Activated naive CD8-positive, alpha-beta T cell treated with anti-CD3 and anti-CD28 coated beads, Interleukin-2, amount 10 ng/mL, durations not matched to agents 7 days and 5 days (primary cell): ENCODE results near the gene EPHA10. TPM values are rescaled to one million over a fixed set of nuclear protein-coding genes. Genes with fewer than 3 reads are reported as not detected.
"Not testable (repeated sequence)": the region's sequence is repeated elsewhere in the genome, so short reads cannot be mapped to it uniquely, and the experiment has no call there.

Experiments used
- ATAC-seq: fragments of 150-1000 bp; cut with Tn5 transposase; one replicate; pipeline ENCODE4 v1.10.0; 2021; ENCODE audit warnings: low read depth, moderate library complexity
- POLR2A ChIA-PET: fragments of 350-600 bp; sonication (Branson Sonifier 250); formaldehyde crosslinking; loops from one replicate; lab custom pipeline; 2021; ENCODE audit warnings: antibody characterized with exemption; lab: Charles Lee
- DNase-seq: peaks from one replicate; pipeline ENCODE4 v3.0.0; 2021
- H3K27ac Mint-ChIP-seq: one replicate; pipeline ENCODE4 v1.8.0; 2022; ENCODE audit warnings: mild to moderate bottlenecking, mixed read lengths
- H3K27me3 Mint-ChIP-seq: one replicate; pipeline ENCODE4 v1.8.0; 2022; ENCODE audit warnings: mild to moderate bottlenecking, moderate library complexity, mixed read lengths
- H3K36me3 Mint-ChIP-seq: one replicate; pipeline ENCODE4 v1.8.0; 2021; ENCODE audit warnings: mild to moderate bottlenecking, mixed read lengths
- H3K4me1 Mint-ChIP-seq: one replicate; pipeline ENCODE4 v1.8.0; 2021; ENCODE audit warnings: mixed read lengths
- H3K4me3 Mint-ChIP-seq: one replicate; pipeline ENCODE4 v1.8.0; 2022; ENCODE audit warnings: mild to moderate bottlenecking, moderate library complexity, mixed read lengths
- H3K9me3 Mint-ChIP-seq: one replicate; pipeline ENCODE4 v1.8.0; 2021; ENCODE audit warnings: mixed read lengths
- total RNA-seq, 2 experiments: library from RNA; stranded (reverse); gene quantifications; one replicate each; pipeline ENCODE4 v1.2.3, GENCODE V29; 2021

The EPHA10 gene
- total RNA-seq, 2 experiments from 2014 or later, result not detected

DNA sequence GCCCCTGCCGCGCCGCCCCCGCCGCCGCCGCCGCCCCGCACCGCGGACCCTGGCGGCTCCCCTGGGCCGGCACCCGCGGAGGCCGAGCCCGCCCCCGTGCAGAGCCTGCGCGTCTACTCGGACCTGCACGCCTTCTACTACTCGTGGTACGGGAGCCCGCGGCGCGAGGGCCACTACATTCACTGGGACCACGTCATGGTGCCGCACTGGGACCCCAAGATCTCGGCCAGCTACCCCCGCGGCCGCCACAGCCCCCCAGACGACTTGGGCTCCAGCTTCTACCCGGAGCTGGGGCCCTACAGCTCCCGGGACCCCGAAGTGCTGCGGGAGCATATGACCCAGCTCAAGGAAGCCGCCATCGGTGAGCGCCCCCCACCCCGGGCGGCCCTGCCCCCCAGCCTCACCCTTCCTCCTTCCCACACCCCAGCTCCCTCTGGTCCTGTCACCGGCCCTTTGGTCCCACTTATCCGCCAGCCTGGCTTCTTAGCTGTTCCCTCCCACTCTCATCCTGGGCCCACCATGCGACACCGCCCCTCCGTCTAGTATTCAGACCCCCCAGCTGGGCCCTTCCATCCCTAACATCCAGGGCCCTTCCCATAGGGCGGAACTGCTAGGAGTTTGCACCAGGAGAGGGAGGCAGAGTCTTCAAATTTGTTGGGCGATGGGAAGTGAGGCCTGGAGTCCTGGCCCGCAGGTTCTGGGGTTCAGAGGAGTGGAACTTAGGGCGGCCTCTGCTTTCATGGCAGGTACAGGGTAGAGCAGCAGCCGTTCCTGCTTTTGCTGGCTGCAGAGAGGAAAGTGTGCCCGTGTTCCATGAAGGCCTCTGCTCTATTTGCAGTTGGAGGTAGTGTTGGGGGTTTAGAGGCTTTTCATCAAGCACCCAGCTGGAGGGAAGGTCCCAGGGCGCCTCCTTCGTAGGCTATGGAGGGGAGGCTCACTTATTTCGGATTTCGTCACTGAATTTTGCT lies 29.7 kb upstream of the EPHA10 start:
- Mint-ChIP-seq H3K27ac (no peak overlapping the region), H3K4me1 (peaks cover 9% of the 10 kb centered on the region), H3K27me3 (peaks cover 26% of the 10 kb centered on the region), H3K9me3 (no peaks in the 10 kb centered on the region), H3K36me3 (no peaks in the 10 kb centered on the region), H3K4me3 (peak overlapping the region; percentile 60)
- DNase-seq, result no peak
- ATAC-seq, result peak; percentile 23
- POLR2A ChIA-PET, result interaction anchor here (0.6 kb wide), 1 partner anchor 93 kb away, joined by 6 read pairs; no protein-coding TSS in a partner anchor

DNA sequence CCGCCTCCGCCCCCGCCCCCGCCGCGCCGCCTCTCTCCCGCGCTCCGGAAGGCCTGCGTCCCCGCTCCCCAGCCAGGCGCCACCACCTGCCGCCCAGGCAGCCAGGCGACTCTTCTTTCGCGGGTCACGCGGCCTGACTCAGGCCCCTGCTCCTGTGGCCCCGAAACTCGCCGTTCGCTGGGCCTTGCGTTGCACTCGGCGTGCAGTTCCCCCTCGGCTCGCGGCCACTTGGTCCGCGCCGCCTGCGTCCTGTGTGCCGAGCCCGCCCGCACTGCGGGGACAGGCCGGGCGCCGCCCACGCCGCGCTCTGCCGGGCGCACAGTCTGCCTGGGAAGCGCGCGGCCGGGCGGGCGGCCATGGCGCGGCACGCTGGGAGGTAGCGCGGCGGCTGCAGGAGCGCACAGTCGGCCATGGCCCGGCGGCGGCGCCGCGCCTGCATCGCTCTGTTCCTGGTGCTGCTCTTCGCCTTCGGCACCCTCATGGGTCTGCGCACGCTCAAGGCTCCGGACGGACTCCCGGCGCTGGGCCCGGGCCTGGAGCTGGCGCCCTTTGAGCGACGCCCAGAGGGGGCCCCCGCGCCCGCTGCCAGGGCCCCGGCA lies 29.0 kb upstream of the EPHA10 start, which contains the start of gene MANEAL:
Gene MANEAL (plus strand): TSS at position 75 of the 599 bp plus-strand sequence. CDS start 336 bp downstream, at position 411.
- Mint-ChIP-seq H3K4me3 (peak within 1 kb of the TSS; percentile 60), H3K27ac (no peak within 1 kb of the TSS), H3K36me3 (no peaks in the 10 kb centered on the region), H3K9me3 (no peaks in the 10 kb centered on the region), H3K27me3 (peaks cover 26% of the 10 kb centered on the region), H3K4me1 (peaks cover 9% of the 10 kb centered on the region)
- DNase-seq, result peak; percentile 57
- POLR2A ChIA-PET, result interaction anchor here (0.6 kb wide), 1 partner anchor 92 kb away, joined by 6 read pairs; no protein-coding TSS in a partner anchor
- peak; percentile 80 for ATAC-seq

DNA sequence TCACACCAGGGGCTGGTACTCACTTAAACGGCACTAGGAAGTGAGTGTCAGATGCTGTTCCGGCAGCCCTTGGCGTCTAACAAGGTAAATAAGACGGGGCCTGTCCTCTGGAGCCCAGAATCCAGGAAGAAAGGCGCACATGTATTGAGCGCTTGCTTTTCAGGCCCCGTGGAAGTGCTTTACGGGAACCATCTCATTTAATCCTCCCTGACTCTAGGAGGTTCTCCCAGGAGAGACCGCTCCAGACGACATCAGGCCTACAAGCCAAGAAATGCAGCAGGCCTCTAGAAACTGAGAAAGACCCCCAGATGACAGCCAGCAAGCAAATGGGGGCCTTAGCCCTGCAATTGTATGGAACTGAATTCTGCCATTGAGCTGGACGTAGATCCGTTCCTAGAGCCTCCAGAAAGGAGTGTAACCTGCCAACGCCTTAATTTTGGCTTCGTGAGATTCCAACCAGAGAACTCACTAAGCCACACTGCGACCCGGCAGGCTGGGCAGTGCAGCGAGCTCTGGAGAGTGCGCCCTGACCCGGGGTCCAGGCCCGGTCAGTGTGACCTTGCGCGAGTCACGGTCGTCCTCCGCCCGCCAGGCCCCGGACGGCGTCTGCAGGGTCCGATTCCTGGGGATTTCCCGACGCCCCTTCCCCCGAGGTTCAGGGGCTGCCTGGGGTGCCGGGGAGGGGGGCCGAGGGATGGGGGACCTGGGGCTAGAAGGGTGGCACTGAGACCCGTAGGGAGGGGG lies 28.2 kb upstream of the EPHA10 start:
- no peak overlapping the region for H3K27ac Mint-ChIP-seq
- H3K27me3 Mint-ChIP-seq, result peaks cover 26% of the 10 kb centered on the region
- POLR2A ChIA-PET, result no interaction called here
- H3K36me3 Mint-ChIP-seq, result no peaks in the 10 kb centered on the region
- no peak for DNase-seq
- peaks cover 9% of the 10 kb centered on the region for H3K4me1 Mint-ChIP-seq
- ATAC-seq, result no peak
- no peaks in the 10 kb centered on the region for H3K9me3 Mint-ChIP-seq
- no peak overlapping the region for H3K4me3 Mint-ChIP-seq

DNA sequence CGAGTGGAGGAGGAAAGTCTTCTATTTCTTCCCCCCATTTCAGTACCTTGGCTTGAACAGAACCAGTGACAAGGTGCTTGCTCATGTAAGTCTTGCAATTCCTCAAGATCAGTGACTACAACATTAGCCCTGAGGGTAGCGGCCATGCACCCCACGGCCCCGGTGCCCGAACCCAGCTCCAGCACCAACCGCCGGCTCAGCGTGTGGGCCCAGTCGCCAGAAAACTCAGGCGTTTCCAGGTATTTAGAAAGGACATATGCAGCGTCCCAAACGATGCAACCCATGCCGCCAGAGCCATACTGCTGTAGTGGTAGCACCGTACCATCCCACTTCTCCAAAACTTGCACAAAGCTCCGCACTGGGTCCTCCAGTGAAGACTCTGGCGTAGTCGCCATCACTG lies 17.6 kb upstream of the EPHA10 start:
- Mint-ChIP-seq H3K4me1 (no peaks in the 10 kb centered on the region), H3K36me3 (no peaks in the 10 kb centered on the region)
- POLR2A ChIA-PET, result no interaction called here

DNA sequence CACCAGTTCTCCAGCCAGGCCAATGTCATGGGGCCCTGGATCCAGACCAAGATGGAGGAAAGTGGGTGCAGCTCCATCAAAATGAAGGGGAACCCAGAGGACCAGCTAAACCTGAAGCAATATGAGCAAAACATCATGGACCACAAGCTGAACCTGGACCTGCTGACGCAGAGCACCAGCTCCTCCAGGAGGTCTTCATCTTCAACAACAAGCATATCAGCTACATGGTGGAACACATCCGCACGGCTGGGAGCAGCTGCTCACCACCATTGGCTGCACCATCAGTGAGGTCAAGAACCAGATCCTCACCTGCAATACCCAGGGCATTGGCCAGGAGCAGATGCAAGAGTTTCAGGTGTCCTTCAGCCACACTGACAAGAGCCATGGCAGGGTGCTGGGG lies 13.7 kb upstream of the EPHA10 start:
- Mint-ChIP-seq H3K27me3 (peaks cover 16% of the 10 kb centered on the region), H3K4me1 (no peaks in the 10 kb centered on the region), H3K36me3 (no peaks in the 10 kb centered on the region), H3K9me3 (no peaks in the 10 kb centered on the region), H3K27ac (no peak overlapping the region), H3K4me3 (no peak overlapping the region)
- POLR2A ChIA-PET, result interaction anchor here (0.7 kb wide), 1 partner anchor 11 kb away, joined by 6 read pairs; no protein-coding TSS in a partner anchor
- DNase-seq (no peak), ATAC-seq (no peak)

More for the DNA sequence above, 17.6 kb upstream of the EPHA10 start:
- ATAC-seq, result no peak
- no peaks in the 10 kb centered on the region for H3K9me3 Mint-ChIP-seq
- no peak overlapping the region for H3K4me3 Mint-ChIP-seq
- DNase-seq, result no peak
- H3K27me3 Mint-ChIP-seq, result peaks cover 25% of the 10 kb centered on the region
- H3K27ac Mint-ChIP-seq, result no peak overlapping the region

DNA sequence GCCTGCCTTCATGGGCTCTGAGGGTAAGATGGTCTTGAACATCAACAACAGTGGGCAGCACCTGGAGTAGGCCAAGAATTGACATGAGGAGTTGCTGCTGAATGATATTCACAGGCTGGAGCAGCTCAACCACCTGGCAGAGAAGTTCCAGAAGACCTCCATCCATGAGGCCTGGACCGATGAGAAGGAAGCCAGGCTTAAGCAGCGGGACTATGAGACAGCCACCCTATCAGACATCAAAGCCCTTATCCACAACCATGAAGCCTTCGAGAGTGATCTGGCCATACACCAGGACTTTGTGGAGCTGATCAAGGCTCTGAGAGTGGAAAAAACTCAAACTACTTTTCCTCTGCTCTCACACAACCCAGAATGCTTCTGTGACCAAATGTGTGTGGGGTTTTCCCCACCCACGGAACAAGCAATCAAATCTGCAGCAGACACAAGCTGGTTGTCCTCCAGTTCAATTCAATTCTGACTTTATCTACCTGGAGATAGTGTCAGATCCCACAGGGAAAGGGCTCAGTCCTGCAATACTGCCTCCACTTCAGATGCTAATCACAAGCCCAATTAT lies 12.1 kb upstream of the EPHA10 start:
- peaks cover 18% of the 10 kb centered on the region for H3K27me3 Mint-ChIP-seq
- H3K27ac Mint-ChIP-seq, result no peak overlapping the region
- ATAC-seq (no peak), DNase-seq (no peak)
- H3K36me3 Mint-ChIP-seq, result no peaks in the 10 kb centered on the region
- POLR2A ChIA-PET, result no interaction called here
- H3K4me3 Mint-ChIP-seq, result no peak overlapping the region
- no peaks in the 10 kb centered on the region for H3K9me3 Mint-ChIP-seq
- H3K4me1 Mint-ChIP-seq, result no peaks in the 10 kb centered on the region

DNA sequence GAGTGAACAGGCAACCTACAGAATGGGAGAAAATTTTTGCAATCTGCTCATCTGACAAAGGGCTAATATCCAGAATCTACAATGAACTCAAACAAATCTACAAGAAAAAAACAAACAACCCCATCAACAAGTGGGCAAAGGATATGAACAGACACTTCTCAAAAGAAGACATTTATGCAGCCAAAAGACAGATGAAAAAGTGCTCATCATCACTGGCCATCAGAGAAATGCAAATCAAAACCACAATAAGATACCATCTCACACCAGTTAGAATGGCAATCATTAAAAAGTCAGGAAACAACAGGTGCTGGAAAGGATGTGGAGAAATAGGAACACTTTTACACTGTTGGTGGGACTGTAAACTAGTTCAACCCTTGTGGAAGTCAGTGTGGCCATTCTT lies 6.5 kb upstream of the EPHA10 start:
- ATAC-seq, H3K4me1 Mint-ChIP-seq, POLR2A ChIA-PET, H3K36me3 Mint-ChIP-seq, H3K4me3 Mint-ChIP-seq, DNase-seq, H3K27ac Mint-ChIP-seq, H3K9me3 Mint-ChIP-seq: not testable (repeated sequence)
- peaks cover 41% of the 10 kb centered on the region for H3K27me3 Mint-ChIP-seq

DNA sequence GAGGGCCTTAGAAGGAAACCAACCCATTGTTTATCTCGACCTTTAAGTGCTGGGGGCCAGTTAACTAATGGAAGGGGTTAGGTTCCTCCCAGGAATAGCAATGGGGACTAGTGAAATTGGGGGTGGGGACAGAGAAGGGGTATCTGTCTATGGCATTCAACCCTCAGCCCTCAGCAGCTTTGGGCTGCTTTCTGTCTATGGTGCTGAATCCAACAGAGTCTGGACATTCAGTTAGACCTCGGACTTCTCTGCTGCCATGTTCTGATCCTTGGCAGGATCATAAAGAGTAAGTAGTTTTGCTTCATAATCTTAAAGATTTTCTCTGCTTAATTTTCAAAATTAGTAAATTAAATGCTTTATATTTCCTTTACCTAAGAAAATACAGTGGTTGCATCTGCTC lies 2.6 kb upstream of the EPHA10 start:
- Mint-ChIP-seq H3K27me3 (peaks cover 75% of the 10 kb centered on the region), H3K36me3 (no peaks in the 10 kb centered on the region), H3K9me3 (no peaks in the 10 kb centered on the region), H3K4me3 (no peak overlapping the region), H3K4me1 (peaks cover 7% of the 10 kb centered on the region), H3K27ac (no peak overlapping the region)
- ATAC-seq, result no peak
- no peak for DNase-seq
- POLR2A ChIA-PET, result no interaction called here

DNA sequence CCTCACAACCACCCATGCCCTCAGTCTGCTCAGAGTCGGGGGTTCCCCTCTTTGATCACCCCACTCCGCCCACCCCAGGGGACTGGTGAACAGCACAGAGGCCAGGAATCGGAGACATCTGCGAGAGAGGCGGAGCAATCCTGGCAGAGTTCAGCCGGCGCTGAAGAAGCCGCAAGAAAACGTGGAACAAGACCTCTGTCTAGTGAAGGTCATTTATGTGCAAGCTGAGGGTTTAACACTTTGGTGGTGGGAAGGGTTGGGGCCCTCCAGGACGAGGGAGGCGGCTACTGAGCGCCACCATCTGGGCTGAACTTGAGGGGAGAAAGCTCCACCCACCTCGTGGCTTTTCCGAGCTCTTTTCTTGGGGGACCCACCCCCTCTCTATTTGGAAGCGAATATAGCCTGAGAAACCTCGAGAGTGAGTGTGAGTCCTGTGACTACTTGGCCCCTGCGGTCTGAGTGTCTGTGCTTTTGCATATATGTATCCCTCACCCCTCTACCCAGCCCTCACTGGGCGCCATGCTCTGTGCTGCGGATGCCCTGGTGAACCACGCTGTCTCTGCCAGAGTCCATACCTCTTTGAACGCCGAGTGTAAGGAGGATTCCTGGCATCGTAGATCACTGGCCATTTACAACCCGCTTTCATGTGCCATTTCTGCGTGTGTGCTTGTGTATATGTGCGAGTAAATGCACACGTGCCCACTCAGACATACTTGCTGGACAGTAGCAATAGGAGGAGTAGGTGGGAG lies 1.2 kb upstream of the EPHA10 start:
- POLR2A ChIA-PET, result no interaction called here

DNA sequence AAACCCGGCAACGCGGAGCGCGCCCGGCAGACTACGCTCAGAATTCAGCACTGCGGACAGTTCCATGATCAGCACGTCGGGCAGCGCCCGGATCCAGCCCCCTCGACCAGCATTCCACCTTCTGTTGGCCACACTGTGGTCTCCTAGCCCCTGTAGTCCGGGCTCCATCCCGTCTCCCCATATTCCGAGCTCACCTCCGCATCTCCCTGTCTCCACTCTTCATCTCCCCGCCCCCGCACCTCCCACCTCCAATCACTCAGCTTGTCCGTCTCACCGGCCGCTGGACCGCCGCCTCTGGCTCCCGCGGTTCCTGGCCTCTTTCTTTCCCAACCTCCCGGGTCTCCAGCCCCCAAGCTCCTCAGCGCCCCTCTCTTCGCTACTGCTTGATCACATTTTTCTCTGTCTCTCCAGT lies 500 bp downstream of the EPHA10 start:
- peak overlapping the region; percentile 54 for H3K27ac Mint-ChIP-seq
- no peaks in the 10 kb centered on the region for H3K36me3 Mint-ChIP-seq
- POLR2A ChIA-PET, result no interaction called here
- ATAC-seq (peak; percentile 45), DNase-seq (peak; percentile 69)
- H3K9me3 Mint-ChIP-seq, result no peaks in the 10 kb centered on the region
- H3K4me3 Mint-ChIP-seq, result no peak overlapping the region
- peaks cover 7% of the 10 kb centered on the region for H3K4me1 Mint-ChIP-seq
- peaks cover 69% of the 10 kb centered on the region for H3K27me3 Mint-ChIP-seq

More for the DNA sequence above, 1.2 kb upstream of the EPHA10 start:
- H3K36me3 Mint-ChIP-seq, result no peaks in the 10 kb centered on the region
- H3K4me1 Mint-ChIP-seq, result peaks cover 7% of the 10 kb centered on the region
- peaks cover 79% of the 10 kb centered on the region for H3K27me3 Mint-ChIP-seq
- DNase-seq, result no peak
- H3K4me3 Mint-ChIP-seq, result no peak overlapping the region
- no peak for ATAC-seq
- H3K27ac Mint-ChIP-seq, result no peak overlapping the region
- H3K9me3 Mint-ChIP-seq, result no peaks in the 10 kb centered on the region

DNA sequence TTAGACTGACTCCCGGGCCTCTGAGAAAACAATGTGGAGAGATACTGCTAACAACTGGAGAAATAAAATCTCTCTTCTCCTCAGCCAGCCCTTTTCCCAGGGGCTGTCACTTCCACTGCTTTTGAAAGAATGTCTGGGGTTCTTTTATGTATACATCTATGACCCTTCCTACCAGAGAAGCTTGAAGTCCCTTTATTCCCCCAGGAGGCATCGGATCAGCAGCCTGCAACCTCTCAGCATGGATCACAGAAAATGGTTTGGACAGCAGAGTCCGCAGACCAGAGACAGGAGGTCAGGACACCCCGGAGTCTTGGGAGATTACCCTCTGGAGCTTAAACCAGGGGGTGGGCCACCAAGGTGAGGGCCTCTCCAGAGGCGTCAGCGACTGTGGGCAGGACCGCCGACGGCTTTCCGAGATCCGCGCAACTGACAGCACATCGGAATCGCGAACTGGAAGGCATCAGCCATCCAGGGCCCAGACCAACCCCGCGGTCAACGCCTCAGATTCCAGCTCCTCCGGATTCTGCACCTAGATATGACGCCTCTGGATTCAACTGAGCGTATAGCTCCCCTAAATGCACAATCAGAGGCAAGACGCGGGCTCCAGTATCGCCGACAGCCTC lies 1.0 kb downstream of the EPHA10 start:
- Mint-ChIP-seq H3K27me3 (peaks cover 64% of the 10 kb centered on the region), H3K4me3 (no peak overlapping the region), H3K9me3 (no peaks in the 10 kb centered on the region), H3K27ac (no peak overlapping the region), H3K4me1 (peaks cover 7% of the 10 kb centered on the region), H3K36me3 (no peaks in the 10 kb centered on the region)
- DNase-seq (no peak), ATAC-seq (no peak)
- POLR2A ChIA-PET, result no interaction called here

DNA sequence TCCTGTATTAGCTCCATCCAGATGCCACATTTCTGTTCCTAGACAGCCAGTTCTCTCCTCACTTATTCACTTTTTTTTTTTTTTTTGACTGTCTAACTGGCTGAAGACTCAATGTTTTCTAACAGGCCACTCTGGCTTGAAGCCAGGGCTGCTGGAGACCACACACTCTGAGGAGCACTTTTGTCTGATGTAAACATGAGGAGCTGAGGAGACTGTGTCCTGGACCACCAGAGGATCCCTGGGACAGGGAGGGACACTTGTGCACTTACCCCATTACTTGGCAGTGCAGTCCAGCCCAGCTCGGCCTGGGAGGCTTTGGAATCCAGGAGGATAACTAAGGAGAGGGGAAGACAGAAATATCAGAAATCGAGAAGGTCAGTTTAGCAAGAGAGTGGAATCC lies 2.4 kb downstream of the EPHA10 start:
- POLR2A ChIA-PET, result no interaction called here

More for the DNA sequence above, 2.4 kb downstream of the EPHA10 start:
- Mint-ChIP-seq H3K36me3 (no peaks in the 10 kb centered on the region), H3K27ac (no peak overlapping the region), H3K27me3 (peaks cover 52% of the 10 kb centered on the region), H3K4me3 (no peak overlapping the region), H3K9me3 (no peaks in the 10 kb centered on the region), H3K4me1 (peaks cover 7% of the 10 kb centered on the region)
- no peak for DNase-seq
- ATAC-seq, result no peak
